HG03442 (cell line): Measurements from ENCODE around the gene NRG4.
"Not testable (repeated sequence)": the region's sequence is repeated elsewhere in the genome, so short reads cannot be mapped to it uniquely, and the experiment has no call there.

Experiments used
- ATAC-seq: cut with Tn5 transposase; IDR thresholded peaks from one replicate; pipeline ENCODE4 v1.9.1; 2021; ENCODE audit warnings: mild to moderate bottlenecking, moderate library complexity; ENCODE audit not compliant: unreplicated experiment

NRG4 gene

GRCh38 chr15:75928680-75929608 lies 83.3 kb downstream of the NRG4 start:
- ATAC-seq: no peak

GRCh38 chr15:75927601-75928000 lies 84.6 kb downstream of the NRG4 start:
- ATAC-seq: no peak

- no peak for ATAC-seq
Measured at GRCh38 chr15:75926931-75927330, 85.3 kb downstream of the NRG4 start.

GRCh38 chr15:75925440-75925839 lies 86.8 kb downstream of the NRG4 start:
- ATAC-seq: no peak

GRCh38 chr15:75924576-75924975 lies 87.6 kb downstream of the NRG4 start:
- ATAC-seq: no peak

GRCh38 chr15:75923756-75924155 lies 88.5 kb downstream of the NRG4 start:
- no peak for ATAC-seq

- no peak for ATAC-seq
Measured at GRCh38 chr15:75921732-75922703, 90.2 kb downstream of the NRG4 start.

GRCh38 chr15:75920079-75920478 lies 92.1 kb downstream of the NRG4 start:
- ATAC-seq: no peak

GRCh38 chr15:75918135-75918534 lies 94.1 kb downstream of the NRG4 start:
- no peak for ATAC-seq

GRCh38 chr15:75916978-75917377 lies 95.2 kb downstream of the NRG4 start:
- no peak for ATAC-seq

GRCh38 chr15:75910355-75910754 lies 101.9 kb downstream of the NRG4 start:
- ATAC-seq: not testable (repeated sequence)

- no peak for ATAC-seq
Measured at GRCh38 chr15:75905231-75905630, 107.0 kb downstream of the NRG4 start.

GRCh38 chr15:75903331-75904239 lies 108.6 kb downstream of the NRG4 start, which contains the start of gene FBXO22:
Gene FBXO22 (plus strand): TSS chr15:75903878. CDS start chr15:75903964, 86 bp downstream.
- ATAC-seq: peak; percentile 91

GRCh38 chr15:75902129-75902557 lies 110.1 kb downstream of the NRG4 start:
- ATAC-seq: no peak

GRCh38 chr15:75900577-75900976 lies 111.6 kb downstream of the NRG4 start:
- ATAC-seq: no peak

GRCh38 chr15:75895731-75896130 lies 116.5 kb downstream of the NRG4 start:
- no peak for ATAC-seq

- ATAC-seq: no peak
Measured at GRCh38 chr15:75891895-75892294, 120.3 kb downstream of the NRG4 start.
